Measurements from ENCODE around the gene MCM9.

GRCh38 chr6:118902726-118903125 lies 32.2 kb downstream of the MCM9 start:
- no peak for TF ChIP-seq EZH2 (IDR thresholded peaks at IDR 0.05; ENCODE audit: borderline replicate concordance, insufficient read depth, low read depth, low read length, poor library complexity, severe bottlenecking)
- TF ChIP-seq, protein P1, sequence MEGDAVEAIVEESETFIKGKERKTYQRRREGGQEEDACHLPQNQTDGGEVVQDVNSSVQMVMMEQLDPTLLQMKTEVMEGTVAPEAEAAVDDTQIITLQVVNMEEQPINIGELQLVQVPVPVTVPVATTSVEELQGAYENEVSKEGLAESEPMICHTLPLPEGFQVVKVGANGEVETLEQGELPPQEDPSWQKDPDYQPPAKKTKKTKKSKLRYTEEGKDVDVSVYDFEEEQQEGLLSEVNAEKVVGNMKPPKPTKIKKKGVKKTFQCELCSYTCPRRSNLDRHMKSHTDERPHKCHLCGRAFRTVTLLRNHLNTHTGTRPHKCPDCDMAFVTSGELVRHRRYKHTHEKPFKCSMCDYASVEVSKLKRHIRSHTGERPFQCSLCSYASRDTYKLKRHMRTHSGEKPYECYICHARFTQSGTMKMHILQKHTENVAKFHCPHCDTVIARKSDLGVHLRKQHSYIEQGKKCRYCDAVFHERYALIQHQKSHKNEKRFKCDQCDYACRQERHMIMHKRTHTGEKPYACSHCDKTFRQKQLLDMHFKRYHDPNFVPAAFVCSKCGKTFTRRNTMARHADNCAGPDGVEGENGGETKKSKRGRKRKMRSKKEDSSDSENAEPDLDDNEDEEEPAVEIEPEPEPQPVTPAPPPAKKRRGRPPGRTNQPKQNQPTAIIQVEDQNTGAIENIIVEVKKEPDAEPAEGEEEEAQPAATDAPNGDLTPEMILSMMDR (IDR thresholded peaks at IDR 0.05): no peak
